H9 (cell line): ENCODE data around the gene TRAK2. TPM values are rescaled to one million over a fixed set of nuclear protein-coding genes. Genes with fewer than 3 reads are reported as not detected.

Experiments used
- DNase-seq: peaks from one replicate; pipeline ENCODE4 v3.0.0-alpha.2; 2017
- H2AFZ ChIP-seq: one replicate; pipeline ENCODE4 v1.6.1; 2013; ENCODE audit warnings: mild to moderate bottlenecking, low read length, control low read depth, moderate library complexity
- H2AK5ac ChIP-seq: 2 replicates; pipeline ENCODE4 v1.6.1; 2013; ENCODE audit warnings: low read length, control low read depth, mixed read lengths; ENCODE audit not compliant: insufficient read length
- H2BK120ac ChIP-seq: one replicate; pipeline ENCODE4 v1.6.1; 2013; ENCODE audit warnings: low read depth, mild to moderate bottlenecking, low read length, control low read depth, inconsistent platforms; ENCODE audit not compliant: poor library complexity, severe bottlenecking
- H2BK12ac ChIP-seq: 2 replicates; pipeline ENCODE4 v1.6.1; 2013; ENCODE audit warnings: low read length, control low read depth, mixed read lengths, low read depth; ENCODE audit not compliant: insufficient read length
- H2BK15ac ChIP-seq: 2 replicates; pipeline ENCODE4 v1.6.1; 2013; ENCODE audit warnings: low read depth, low read length, control low read depth
- H2BK20ac ChIP-seq: one replicate; pipeline ENCODE4 v1.6.1; 2013; ENCODE audit warnings: low read depth, mild to moderate bottlenecking, low read length, control low read depth, inconsistent platforms; ENCODE audit not compliant: poor library complexity, severe bottlenecking
- H2BK5ac ChIP-seq: 2 replicates; pipeline ENCODE4 v1.6.1; 2013; ENCODE audit warnings: low read length, control low read depth, mixed read lengths; ENCODE audit not compliant: insufficient read length
- H3K14ac ChIP-seq: 2 replicates; pipeline ENCODE4 v1.6.1; 2013; ENCODE audit warnings: low read length, control low read depth; ENCODE audit not compliant: insufficient read depth
- H3K18ac ChIP-seq: 2 replicates; pipeline ENCODE4 v1.6.1; 2013; ENCODE audit warnings: low read depth, mild to moderate bottlenecking, mixed read lengths, low read length, control low read depth; ENCODE audit not compliant: insufficient read length
- H3K23ac ChIP-seq: 2 replicates; pipeline ENCODE4 v1.6.1; 2013; ENCODE audit warnings: low read length, control low read depth, mixed read lengths, low read depth; ENCODE audit not compliant: insufficient read length
- H3K23me2 ChIP-seq: 2 replicates; pipeline ENCODE4 v1.6.1; 2013; ENCODE audit warnings: low read depth, mild to moderate bottlenecking, mixed read lengths, low read length, control low read depth; ENCODE audit not compliant: insufficient read length, poor library complexity, severe bottlenecking
- H3K27ac ChIP-seq: 2 replicates; pipeline ENCODE4 v1.5.1; 2013; ENCODE audit warnings: low read length, control low read depth, mixed read lengths, low read depth; ENCODE audit not compliant: insufficient read length
- H3K27me3 ChIP-seq: 2 replicates; pipeline ENCODE4 v1.6.1; 2013; ENCODE audit warnings: low read length, control low read depth, inconsistent platforms; ENCODE audit not compliant: insufficient read depth
- H3K4ac ChIP-seq: 2 replicates; pipeline ENCODE4 v1.6.1; 2013; ENCODE audit warnings: low read depth, mild to moderate bottlenecking, control low read depth, inconsistent platforms, low read length, moderate library complexity
- H3K4me1 ChIP-seq: 2 replicates; pipeline ENCODE4 v1.6.1; 2013; ENCODE audit warnings: low read length, control low read depth, inconsistent platforms; ENCODE audit not compliant: insufficient read depth
- H3K4me2 ChIP-seq: 2 replicates; pipeline ENCODE4 v1.6.1; 2013; ENCODE audit warnings: low read length, control low read depth, mixed read lengths; ENCODE audit not compliant: insufficient read length, insufficient read depth
- H3K56ac ChIP-seq: 2 replicates; pipeline ENCODE4 v1.6.1; 2013; ENCODE audit warnings: low read depth, mild to moderate bottlenecking, mixed read lengths, low read length, control low read depth; ENCODE audit not compliant: insufficient read length
- H3K79me1 ChIP-seq: 2 replicates; pipeline ENCODE4 v1.6.1; 2013; ENCODE audit warnings: low read depth, mild to moderate bottlenecking, moderate library complexity, low read length, control low read depth, inconsistent platforms; ENCODE audit not compliant: insufficient read depth, poor library complexity, severe bottlenecking
- H3K79me2 ChIP-seq: 2 replicates; pipeline ENCODE4 v1.6.1; 2013; ENCODE audit warnings: low read length, control low read depth, inconsistent platforms; ENCODE audit not compliant: insufficient read depth
- H3K9ac ChIP-seq: 2 replicates; pipeline ENCODE4 v1.6.1; 2013; ENCODE audit warnings: low read length, control low read depth, mixed read lengths; ENCODE audit not compliant: insufficient read length; ENCODE audit errors: extremely low read depth
- H3K9me3 ChIP-seq: one replicate; pipeline ENCODE4 v1.6.1; 2013; ENCODE audit warnings: low read depth, low read length, inconsistent platforms; ENCODE audit not compliant: control insufficient read depth
- H3T11ph ChIP-seq: one replicate; pipeline ENCODE4 v1.6.1; 2013; ENCODE audit warnings: mild to moderate bottlenecking, low read length, control low read depth, inconsistent platforms
- H4K20me1 ChIP-seq: one replicate; pipeline ENCODE4 v1.6.1; 2013; ENCODE audit not compliant: control insufficient read depth, insufficient read length, insufficient read depth
- H4K5ac ChIP-seq: 2 replicates; pipeline ENCODE4 v1.6.1; 2013; ENCODE audit warnings: low read depth, mild to moderate bottlenecking, mixed read lengths, low read length, control low read depth; ENCODE audit not compliant: insufficient read length
- H4K8ac ChIP-seq: replicated peaks from 2 replicates; pipeline ENCODE4 v1.6.1; 2013; ENCODE audit warnings: low read length, control low read depth, mixed read lengths, low read depth; ENCODE audit not compliant: insufficient read length
- H4K91ac ChIP-seq: 2 replicates; pipeline ENCODE4 v1.6.1; 2013; ENCODE audit warnings: low read depth, mild to moderate bottlenecking, moderate library complexity, mixed read lengths, low read length, control low read depth; ENCODE audit not compliant: insufficient read length
- H3K27ac Mint-ChIP-seq, 3 experiments: 2 replicates in 2 of 3; 3 replicates in 1 of 3; pipeline ENCODE4 v1.8.0; 2020 to 2021; ENCODE audit warnings: mixed read lengths in 3 of 3, mild to moderate bottlenecking in 1 of 3, moderate library complexity in 1 of 3
- H3K27me3 Mint-ChIP-seq: 2 replicates; pipeline ENCODE4 v1.8.0; 2021; ENCODE audit warnings: low read depth, mild to moderate bottlenecking, moderate library complexity, mixed read lengths
- H3K36me3 Mint-ChIP-seq, 3 experiments: 2 replicates in 2 of 3; 3 replicates in 1 of 3; pipeline ENCODE4 v1.8.0; 2020 to 2021; ENCODE audit warnings: low read depth in 3 of 3, mixed read lengths in 3 of 3; ENCODE audit not compliant: insufficient read depth in 1 of 3
- H3K4me1 Mint-ChIP-seq, 2 experiments: 2 replicates each; pipeline ENCODE4 v1.8.0; 2020; ENCODE audit warnings: mixed read lengths in 2 of 2
- H3K4me3 Mint-ChIP-seq, 2 experiments: 2 replicates in 1 of 2; 3 replicates in 1 of 2; pipeline ENCODE4 v1.8.0; 2020 to 2021; ENCODE audit warnings: mild to moderate bottlenecking in 2 of 2, mixed read lengths in 2 of 2, moderate library complexity in 1 of 2
- H3K9me3 Mint-ChIP-seq, 2 experiments: 2 replicates in 1 of 2; 3 replicates in 1 of 2; pipeline ENCODE4 v1.8.0; 2020; ENCODE audit warnings: mild to moderate bottlenecking in 2 of 2, mixed read lengths in 2 of 2, moderate library complexity in 1 of 2
- CTCF ChIP-seq: fragments of 200-600 bp; sonication (generic); conservative IDR thresholded peaks from 3 replicates; pipeline ENCODE4 v1.8.0; 2021; ENCODE audit warnings: antibody characterized with exemption, mild to moderate bottlenecking
- WGBS: extraction: QIAGEN DNeasy Blood & Tissue Kit; methylation state at CpG from one replicate; pipeline ENCODE4 v1.1.7; 2013; ENCODE audit warnings: missing lambda C conversion rate, low lambda C conversion rate, mixed read lengths; ENCODE audit not compliant: insufficient read length; ENCODE audit errors: extremely low coverage; 5-methylcytosine and 5-hydroxymethylcytosine counted together
- total RNA-seq: library from RNA; stranded (reverse); gene quantifications from 2 replicates; pipeline ENCODE4 v1.2.1, GENCODE V29; 2021

TRAK2 gene
- total RNA-seq, 1 experiment from 2014 or later: 14.2 TPM

DNA sequence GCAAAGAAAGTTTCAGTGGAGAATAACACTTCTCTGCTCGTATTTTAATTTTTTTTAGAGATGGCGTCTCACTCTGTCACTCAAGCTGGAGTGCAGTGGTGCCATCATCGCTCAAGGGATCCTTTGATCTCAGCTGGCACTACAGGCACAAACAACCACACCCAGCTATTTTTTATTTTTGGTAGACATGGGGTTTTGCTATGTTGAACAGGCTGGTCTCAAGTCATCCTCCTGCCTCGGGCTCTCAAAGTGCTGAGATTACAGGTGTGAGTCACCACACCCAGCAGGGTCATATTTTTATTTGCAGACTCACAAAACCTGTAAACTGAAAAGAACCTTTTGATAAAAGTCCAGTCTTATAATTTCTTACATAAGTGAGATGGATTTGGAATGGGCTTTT is 2.6 kb downstream of the TRAK2 start:
- H3K4me1 ChIP-seq: no peaks in the 10 kb centered on the region; the same call in 1 of the 2 replicates
- no peak overlapping the region for H2BK12ac ChIP-seq
- H4K5ac ChIP-seq: no peak overlapping the region
- H3K27me3 Mint-ChIP-seq: no peaks in the 10 kb centered on the region; the same call in none of the 2 replicates
- no peak overlapping the region for H3K18ac ChIP-seq
- no peak overlapping the region for H4K91ac ChIP-seq
- no peak overlapping the region for H2BK5ac ChIP-seq
- H3K56ac ChIP-seq: no peak overlapping the region
- H3K79me2 ChIP-seq: no peaks in the 10 kb centered on the region
- no peak overlapping the region for H3K27ac ChIP-seq
- no peak overlapping the region for H2BK120ac ChIP-seq
- no peak overlapping the region for H2AFZ ChIP-seq
- no CpG with 5 or more reads among the region's 4 CpGs for WGBS
- no peak overlapping the region for H2AK5ac ChIP-seq
- no peak overlapping the region for H3K4me3 Mint-ChIP-seq
- H3K36me3 Mint-ChIP-seq: 0 out of 7 replicates have a peak, but pooled peaks cover 0 to 2% (median 0%) of the 10 kb centered on the region in 3 experiments
- no peak overlapping the region for H3K4me2 ChIP-seq
- no peaks in the 10 kb centered on the region for H3K9me3 ChIP-seq
- H3K79me1 ChIP-seq: no peaks in the 10 kb centered on the region
- no peak for DNase-seq
- H3K27me3 ChIP-seq: no peaks in the 10 kb centered on the region
- H3K9ac ChIP-seq: no peak overlapping the region
- no peak overlapping the region for H3T11ph ChIP-seq
- H4K20me1 ChIP-seq: no peaks in the 10 kb centered on the region
- H3K14ac ChIP-seq: no peak overlapping the region
- H2BK15ac ChIP-seq: no peak overlapping the region
- TF ChIP-seq CTCF: no peak
- H2BK20ac ChIP-seq: no peak overlapping the region
- no peak overlapping the region for H3K23ac ChIP-seq
- no peak overlapping the region for H4K8ac ChIP-seq
- no peaks in the 10 kb centered on the region for H3K9me3 Mint-ChIP-seq
- no peak overlapping the region for H3K4ac ChIP-seq
- H3K23me2 ChIP-seq: peaks cover 7% of the 10 kb centered on the region
- peaks cover 6 to 16% of the 10 kb centered on the region in 2 experiments for H3K4me1 Mint-ChIP-seq
- no peak overlapping the region for H3K27ac Mint-ChIP-seq
